Liver (tissue), 3 donors: ENCODE results near the gene DENND11.

Experiments
- JUND ChIP-seq, 2 donors: IDR thresholded peaks; 2 replicates each; pipeline ENCODE4 v1.6.1; 2016; ENCODE audit warnings: antibody characterized with exemption in 2 of 2
- TF ChIP-seq, protein P1 (sequence below): IDR thresholded peaks from 2 replicates; pipeline ENCODE4 v1.6.1; 2016; ENCODE audit warnings: antibody characterized with exemption, mild to moderate bottlenecking
- TF ChIP-seq, protein P2 (sequence below): fragments of 150-350 bp; IDR thresholded peaks from 2 replicates; pipeline ENCODE4 v1.5.1; 2017; ENCODE audit warnings: improper control_type of control experiment, low read depth, low read length; ENCODE audit not compliant: missing input control
- TF ChIP-seq, protein P3 (sequence below): IDR thresholded peaks from 2 replicates; pipeline ENCODE4 v1.6.1; 2016; ENCODE audit warnings: antibody characterized with exemption
- donor health status: healthy.
- donor health status: healthy.

DNA sequence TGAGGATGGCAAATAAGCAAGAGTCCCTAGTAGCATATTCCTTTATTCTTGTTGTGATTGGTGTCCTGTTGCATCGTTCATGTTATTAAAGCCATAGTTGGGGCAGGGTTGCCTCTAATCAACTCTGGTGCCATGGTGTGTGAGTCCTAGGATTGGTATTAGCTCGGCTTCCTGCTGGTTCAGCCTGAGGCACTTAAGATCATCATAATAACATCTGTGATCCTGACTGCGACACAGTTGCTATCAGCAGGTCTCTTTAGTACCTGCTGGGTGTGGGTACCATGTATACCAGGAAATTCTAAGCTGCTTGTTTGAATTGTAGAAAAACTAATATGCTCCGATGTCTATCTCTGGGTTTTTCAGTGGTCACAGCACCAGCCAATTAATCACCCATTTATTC is 7.8 kb upstream of the DENND11 start:
- TF ChIP-seq, protein P1, sequence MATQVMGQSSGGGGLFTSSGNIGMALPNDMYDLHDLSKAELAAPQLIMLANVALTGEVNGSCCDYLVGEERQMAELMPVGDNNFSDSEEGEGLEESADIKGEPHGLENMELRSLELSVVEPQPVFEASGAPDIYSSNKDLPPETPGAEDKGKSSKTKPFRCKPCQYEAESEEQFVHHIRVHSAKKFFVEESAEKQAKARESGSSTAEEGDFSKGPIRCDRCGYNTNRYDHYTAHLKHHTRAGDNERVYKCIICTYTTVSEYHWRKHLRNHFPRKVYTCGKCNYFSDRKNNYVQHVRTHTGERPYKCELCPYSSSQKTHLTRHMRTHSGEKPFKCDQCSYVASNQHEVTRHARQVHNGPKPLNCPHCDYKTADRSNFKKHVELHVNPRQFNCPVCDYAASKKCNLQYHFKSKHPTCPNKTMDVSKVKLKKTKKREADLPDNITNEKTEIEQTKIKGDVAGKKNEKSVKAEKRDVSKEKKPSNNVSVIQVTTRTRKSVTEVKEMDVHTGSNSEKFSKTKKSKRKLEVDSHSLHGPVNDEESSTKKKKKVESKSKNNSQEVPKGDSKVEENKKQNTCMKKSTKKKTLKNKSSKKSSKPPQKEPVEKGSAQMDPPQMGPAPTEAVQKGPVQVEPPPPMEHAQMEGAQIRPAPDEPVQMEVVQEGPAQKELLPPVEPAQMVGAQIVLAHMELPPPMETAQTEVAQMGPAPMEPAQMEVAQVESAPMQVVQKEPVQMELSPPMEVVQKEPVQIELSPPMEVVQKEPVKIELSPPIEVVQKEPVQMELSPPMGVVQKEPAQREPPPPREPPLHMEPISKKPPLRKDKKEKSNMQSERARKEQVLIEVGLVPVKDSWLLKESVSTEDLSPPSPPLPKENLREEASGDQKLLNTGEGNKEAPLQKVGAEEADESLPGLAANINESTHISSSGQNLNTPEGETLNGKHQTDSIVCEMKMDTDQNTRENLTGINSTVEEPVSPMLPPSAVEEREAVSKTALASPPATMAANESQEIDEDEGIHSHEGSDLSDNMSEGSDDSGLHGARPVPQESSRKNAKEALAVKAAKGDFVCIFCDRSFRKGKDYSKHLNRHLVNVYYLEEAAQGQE, result no peak
- TF ChIP-seq, protein P2, sequence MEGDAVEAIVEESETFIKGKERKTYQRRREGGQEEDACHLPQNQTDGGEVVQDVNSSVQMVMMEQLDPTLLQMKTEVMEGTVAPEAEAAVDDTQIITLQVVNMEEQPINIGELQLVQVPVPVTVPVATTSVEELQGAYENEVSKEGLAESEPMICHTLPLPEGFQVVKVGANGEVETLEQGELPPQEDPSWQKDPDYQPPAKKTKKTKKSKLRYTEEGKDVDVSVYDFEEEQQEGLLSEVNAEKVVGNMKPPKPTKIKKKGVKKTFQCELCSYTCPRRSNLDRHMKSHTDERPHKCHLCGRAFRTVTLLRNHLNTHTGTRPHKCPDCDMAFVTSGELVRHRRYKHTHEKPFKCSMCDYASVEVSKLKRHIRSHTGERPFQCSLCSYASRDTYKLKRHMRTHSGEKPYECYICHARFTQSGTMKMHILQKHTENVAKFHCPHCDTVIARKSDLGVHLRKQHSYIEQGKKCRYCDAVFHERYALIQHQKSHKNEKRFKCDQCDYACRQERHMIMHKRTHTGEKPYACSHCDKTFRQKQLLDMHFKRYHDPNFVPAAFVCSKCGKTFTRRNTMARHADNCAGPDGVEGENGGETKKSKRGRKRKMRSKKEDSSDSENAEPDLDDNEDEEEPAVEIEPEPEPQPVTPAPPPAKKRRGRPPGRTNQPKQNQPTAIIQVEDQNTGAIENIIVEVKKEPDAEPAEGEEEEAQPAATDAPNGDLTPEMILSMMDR, result no peak
- TF ChIP-seq, protein P3, sequence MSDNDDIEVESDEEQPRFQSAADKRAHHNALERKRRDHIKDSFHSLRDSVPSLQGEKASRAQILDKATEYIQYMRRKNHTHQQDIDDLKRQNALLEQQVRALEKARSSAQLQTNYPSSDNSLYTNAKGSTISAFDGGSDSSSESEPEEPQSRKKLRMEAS, result no peak
- no peak for TF ChIP-seq JUND (IDR thresholded peaks at IDR 0.05)
